ENCODE data around the gene OBP2B. TPM values are rescaled to one million over a fixed set of nuclear protein-coding genes. Genes with fewer than 3 reads are reported as not detected.
"Not testable (repeated sequence)": the region's sequence is repeated elsewhere in the genome, so short reads cannot be mapped to it uniquely, and the experiment has no call there.

OBP2B gene, protein sequence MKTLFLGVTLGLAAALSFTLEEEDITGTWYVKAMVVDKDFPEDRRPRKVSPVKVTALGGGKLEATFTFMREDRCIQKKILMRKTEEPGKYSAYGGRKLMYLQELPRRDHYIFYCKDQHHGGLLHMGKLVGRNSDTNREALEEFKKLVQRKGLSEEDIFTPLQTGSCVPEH
- not detected for total RNA-seq

DNA sequence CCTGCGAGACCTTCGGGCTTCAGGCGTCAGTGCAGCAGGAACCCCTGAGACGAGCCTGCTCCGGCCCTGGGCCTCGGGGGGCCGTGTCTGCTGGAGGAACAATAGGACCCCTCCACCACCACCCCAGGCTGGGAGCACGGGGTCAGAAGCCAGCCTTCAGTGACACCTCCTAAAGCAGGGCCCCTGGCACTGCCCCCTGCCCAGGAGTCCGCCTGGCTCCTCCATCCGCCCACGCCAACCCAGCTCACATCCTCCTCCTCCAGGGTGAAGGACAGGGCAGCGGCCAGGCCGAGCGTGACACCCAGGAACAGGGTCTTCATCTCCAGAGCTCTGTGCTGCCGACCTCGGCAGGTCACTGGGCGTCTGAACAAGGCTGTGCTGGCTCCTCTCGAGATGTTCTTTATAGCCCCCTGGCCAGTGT, at the start of gene OBP2B:
TSS of gene OBP2B (minus strand) at position 371 of the 421 bp plus-strand sequence. CDS start at position 320, 51 bp downstream.
- H3K27me3 ChIP-seq; DNase-seq (ENCODE audit: extremely low spot score in 2 of 2); H3K9me3 ChIP-seq; H3K4me3 ChIP-seq; H3K27ac ChIP-seq; intact Hi-C loops (cut with DNase I); H3K36me3 ChIP-seq; H3K4me1 ChIP-seq: not testable (repeated sequence)

DNA sequence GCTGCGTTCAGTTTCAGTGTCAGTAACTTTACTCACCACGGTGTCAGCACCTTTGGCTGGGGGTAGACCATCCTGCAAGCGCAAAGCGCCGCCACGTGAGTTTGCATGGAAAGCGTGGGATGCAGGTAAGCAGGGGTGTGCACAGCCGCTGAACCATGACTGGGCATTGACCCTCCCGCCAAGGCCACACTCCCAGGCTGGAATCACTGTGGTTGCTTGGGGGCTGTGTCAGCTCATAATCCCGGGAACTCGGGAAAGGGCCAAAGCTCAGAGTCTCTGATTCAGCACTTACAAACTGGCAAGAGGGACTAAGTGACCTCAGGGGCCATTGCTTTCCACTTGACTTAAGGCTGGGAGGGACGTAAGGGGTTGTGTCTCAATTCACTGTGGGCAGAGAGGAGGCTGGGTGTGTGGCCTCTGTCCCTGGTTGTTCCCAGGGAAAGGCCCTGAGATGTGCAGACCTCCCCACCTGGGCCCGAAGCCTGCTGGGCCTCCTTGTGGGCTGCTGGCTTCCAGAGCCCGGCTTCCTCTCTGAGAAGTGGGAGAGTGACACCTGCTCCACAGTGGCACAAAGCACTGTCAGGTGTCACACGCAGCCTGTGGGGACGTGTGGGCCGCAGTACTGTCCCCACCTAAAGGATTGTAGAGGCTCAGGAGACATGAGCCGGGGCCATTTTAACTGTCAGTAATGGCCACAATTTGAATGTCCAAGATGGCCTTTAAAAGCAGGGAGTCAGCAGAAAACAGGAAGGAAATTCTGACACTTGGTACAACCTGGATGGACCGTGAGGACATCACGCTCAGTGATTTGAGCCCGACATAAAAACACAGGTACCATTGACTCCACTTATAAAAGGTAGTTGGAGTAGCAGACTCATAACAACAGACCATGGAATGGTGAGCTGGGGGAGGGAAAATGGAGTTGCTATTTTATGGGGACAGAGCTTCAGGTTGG, 49.3 kb upstream of the OBP2B start:
- intact Hi-C loops (cut with DNase I) = no loop called here
- no peaks in the 10 kb centered on the region for H3K36me3 ChIP-seq
- H3K27ac ChIP-seq = no peak overlapping the region
- no peaks in the 10 kb centered on the region for H3K27me3 ChIP-seq
- DNase-seq (ENCODE audit: extremely low spot score in 2 of 2) = peak in 1 of 2 donors; percentile 74
- no peaks in the 10 kb centered on the region for H3K4me1 ChIP-seq
- no peaks in the 10 kb centered on the region for H3K9me3 ChIP-seq
- H3K4me3 ChIP-seq = no peak overlapping the region
- TF ChIP-seq POLR2A (IDR thresholded peaks at IDR 0.05) (no peak), POLR2AphosphoS5 (IDR thresholded peaks at IDR 0.05; ENCODE audit: insufficient read depth in 1 of 2, low read depth in 1 of 2) (no peak), CTCF (IDR thresholded peaks at IDR 0.05) (no peak)

GRCh38 chr9:133257465-133257956, 48.5 kb upstream of the OBP2B start:
- Histone ChIP-seq H3K9me3 (no peaks in the 10 kb centered on the region), H3K36me3 (no peaks in the 10 kb centered on the region), H3K27me3 (no peaks in the 10 kb centered on the region), H3K27ac (no peak overlapping the region), H3K4me3 (no peak overlapping the region), H3K4me1 (no peaks in the 10 kb centered on the region)
- peak; percentile 77 to 84 for DNase-seq (ENCODE audit: extremely low spot score in 2 of 2)
- intact Hi-C loops (cut with DNase I) = no loop called here
- TF ChIP-seq CTCF (IDR thresholded peaks at IDR 0.05) (no peak), POLR2AphosphoS5 (IDR thresholded peaks at IDR 0.05; ENCODE audit: insufficient read depth in 1 of 2, low read depth in 1 of 2) (no peak), POLR2A (IDR thresholded peaks at IDR 0.05) (no peak)

DNA sequence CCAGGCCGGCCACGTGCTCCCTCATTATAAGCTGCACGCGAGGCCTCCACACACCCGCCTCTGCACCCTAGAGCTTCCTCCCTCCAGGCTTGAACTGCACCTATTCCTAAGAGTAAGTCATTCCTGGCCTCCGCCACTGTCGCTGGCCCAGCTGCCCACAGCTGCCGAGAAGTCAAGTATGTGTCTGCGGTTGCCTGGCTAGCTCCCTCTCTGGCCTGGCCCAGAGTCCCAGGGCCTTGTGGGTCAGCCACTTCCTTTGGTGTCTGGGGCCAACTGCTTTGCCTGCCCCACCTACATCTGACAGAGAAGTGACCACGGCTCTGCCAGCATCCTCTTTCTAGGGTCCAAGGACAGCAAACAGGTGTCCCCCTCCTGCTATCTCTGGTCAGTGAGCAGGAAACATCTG, 47.6 kb upstream of the OBP2B start:
- no peaks in the 10 kb centered on the region for H3K36me3 ChIP-seq
- DNase-seq (ENCODE audit: extremely low spot score in 2 of 2) = peak; percentile 85 to 91
- peaks cover 8% of the 10 kb centered on the region for H3K4me1 ChIP-seq
- no peak overlapping the region for H3K27ac ChIP-seq
- H3K9me3 ChIP-seq = no peaks in the 10 kb centered on the region
- intact Hi-C loops (cut with DNase I) = no loop called here
- TF ChIP-seq POLR2A (IDR thresholded peaks at IDR 0.05) = no peak
- no peak for TF ChIP-seq POLR2AphosphoS5 (IDR thresholded peaks at IDR 0.05; ENCODE audit: insufficient read depth in 1 of 2, low read depth in 1 of 2)
- no peak for TF ChIP-seq CTCF (IDR thresholded peaks at IDR 0.05)
- H3K4me3 ChIP-seq = no peak overlapping the region
- H3K27me3 ChIP-seq = no peaks in the 10 kb centered on the region

DNA sequence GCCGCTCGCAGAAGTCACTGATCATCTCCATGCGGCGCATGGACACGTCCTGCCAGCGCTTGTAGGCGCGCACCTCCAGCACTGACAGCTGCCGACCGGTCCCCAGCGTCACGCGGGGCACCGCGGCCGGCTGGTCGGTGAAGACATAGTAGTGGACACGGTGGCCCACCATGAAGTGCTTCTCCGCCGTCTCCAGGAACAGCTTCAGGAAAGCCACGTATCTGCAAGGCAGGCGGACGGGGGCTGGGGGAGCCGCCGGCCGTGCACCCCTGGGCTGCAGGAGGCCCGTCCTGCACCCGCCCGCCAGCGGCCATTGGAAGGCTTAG, 47.0 kb upstream of the OBP2B start:
- no peak overlapping the region for H3K4me3 ChIP-seq

More for the DNA sequence above, 47.0 kb upstream of the OBP2B start:
- DNase-seq (ENCODE audit: extremely low spot score in 2 of 2) = peak; percentile 28 to 65
- Histone ChIP-seq H3K4me1 (peaks cover 9% of the 10 kb centered on the region), H3K36me3 (no peaks in the 10 kb centered on the region), H3K9me3 (no peaks in the 10 kb centered on the region), H3K27ac (no peak overlapping the region), H3K27me3 (no peaks in the 10 kb centered on the region)
- TF ChIP-seq POLR2A (IDR thresholded peaks at IDR 0.05) = no peak
- no peak for TF ChIP-seq CTCF (IDR thresholded peaks at IDR 0.05)
- TF ChIP-seq POLR2AphosphoS5 (IDR thresholded peaks at IDR 0.05; ENCODE audit: insufficient read depth in 1 of 2, low read depth in 1 of 2) = no peak
- intact Hi-C loops (cut with DNase I) = no loop called here

Data from vagina (tissue), 2 donors.